G401.6 (cell line): ENCODE data around the gene ABCG1.

Experiments
- FAIRE-seq: peaks from 2 replicates; lab custom pipeline; 2012; peaks lifted over from hg19 to GRCh38; lab: Jason Lieb, UNC

Gene ABCG1

GRCh38 chr21:42191696-42192595, 27.0 kb upstream of the ABCG1 start:
- FAIRE-seq: no peak

GRCh38 chr21:42193131-42193671, 25.7 kb upstream of the ABCG1 start:
- FAIRE-seq: no peak

GRCh38 chr21:42193721-42194120, 25.2 kb upstream of the ABCG1 start:
- no peak for FAIRE-seq

GRCh38 chr21:42194863-42195262, 24.1 kb upstream of the ABCG1 start:
- FAIRE-seq: no peak

GRCh38 chr21:42195378-42196031, 23.4 kb upstream of the ABCG1 start:
- FAIRE-seq: no peak

GRCh38 chr21:42198929-42199867, 19.7 kb upstream of the ABCG1 start:
- FAIRE-seq: no peak

GRCh38 chr21:42199868-42200463, 19.0 kb upstream of the ABCG1 start:
- FAIRE-seq: no peak

GRCh38 chr21:42200906-42201614, 17.9 kb upstream of the ABCG1 start:
- no peak for FAIRE-seq

- no peak for FAIRE-seq
Measured at GRCh38 chr21:42201615-42202161, 17.3 kb upstream of the ABCG1 start.

- no peak for FAIRE-seq
Measured at GRCh38 chr21:42202321-42202720, 16.6 kb upstream of the ABCG1 start.

GRCh38 chr21:42203321-42203720, 15.6 kb upstream of the ABCG1 start:
- no peak for FAIRE-seq

GRCh38 chr21:42203936-42204335, 15.0 kb upstream of the ABCG1 start:
- no peak for FAIRE-seq

GRCh38 chr21:42207426-42207825, 11.5 kb upstream of the ABCG1 start:
- FAIRE-seq: no peak

- FAIRE-seq: no peak
Measured at GRCh38 chr21:42208036-42208435, 10.9 kb upstream of the ABCG1 start.

GRCh38 chr21:42208801-42209490, 10.0 kb upstream of the ABCG1 start:
- no peak for FAIRE-seq

GRCh38 chr21:42209801-42210479, 9.0 kb upstream of the ABCG1 start:
- no peak for FAIRE-seq

GRCh38 chr21:42212266-42212665, 6.7 kb upstream of the ABCG1 start:
- no peak for FAIRE-seq

GRCh38 chr21:42213082-42213774, 5.7 kb upstream of the ABCG1 start:
- no peak for FAIRE-seq
